Heart left ventricle (tissue), 13 donors: ENCODE measurements around the gene RAB3C.

ENCODE experiments used
- CTCF ChIP-seq, 12 donors: fragments of 200-600 bp; sonication (generic) in 4 of 12; IDR thresholded peaks; one replicate each; pipeline versions ENCODE4 v1.5.0 to v1.8.0; 2018 to 2022; ENCODE audit warnings: antibody characterized with exemption in 12 of 12, mild to moderate bottlenecking in 5 of 12
- POLR2A ChIP-seq, 2 donors: fragments of 450-650 bp; IDR thresholded peaks; one replicate each; pipeline ENCODE4 v1.6.1; 2017; ENCODE audit warnings: antibody characterized with exemption in 2 of 2, mild to moderate bottlenecking in 2 of 2, moderate library complexity in 2 of 2
- donor health status: ischemic (EF 13 %, LVEDD 7.1; RV severe dilation, severe dysfunction).
- donor health status: DM: no; HTN: yes; CAD: no.
- donor health status: DM: no; HTN: no; CAD: no.
- donor health status: ischemic (EF 25% LVEDD 6.9; RV normal size, moderate dysfunction).
- donor health status: ischemic (EF 25% LVEDD 5.7; RV mildly dilated, moderate dysfunction).
- donor health status: ischemic (EF 35%, LVEDD 5.7; RV mildly dilated, moderate dysfunction).
- donor health status: nonischemic (EF 11% LVEDD 7.7; RV severe dilation, severe dysfunction).
- donor health status: DM: yes; HTN: yes; CAD: no.
- donor health status: PGD.
- donor health status: ischemic (EF 29% LVEDD 5.4; RV normal size, mild dysfunction).
- donor health status: nonischemic (EF 23%, LVEDD 6.1; RV moderate dilation, normal function).

GRCh38 chr5:58891086-58891970, 308.5 kb downstream of the RAB3C start:
- TF ChIP-seq CTCF (IDR thresholded peaks at IDR 0.05): peak; percentile 50 to 83 (median 74)
- no peak for TF ChIP-seq POLR2A (IDR thresholded peaks at IDR 0.05)
